Activated CD8-positive, alpha-beta memory T cell treated with anti-CD3 and anti-CD28 coated beads, Interleukin-2, amount 50 U/mL, for 24 hours (primary cell): ENCODE data around the gene RGMB.
"Not testable (repeated sequence)": the region's sequence is repeated elsewhere in the genome, so short reads cannot be mapped to it uniquely, and the experiment has no call there.

Experiments
- DNase-seq: peaks from one replicate; pipeline ENCODE4 v3.0.0-alpha.2; 2020; ENCODE audit errors: extremely low read depth

RGMB gene

GRCh38 chr5:98773464-98774191, at the start of gene RGMB:
Gene RGMB (plus strand): TSS chr5:98773663. CDS start chr5:98774071, 408 bp downstream.
- DNase-seq: peak; percentile 80

- no peak for DNase-seq
These were observed 47.2 kb upstream of the RGMB start for GRCh38 chr5:98726258-98726657.

GRCh38 chr5:98727686-98728085, 45.8 kb upstream of the RGMB start:
- DNase-seq: no peak

- no peak for DNase-seq
These were observed 38.8 kb upstream of the RGMB start for GRCh38 chr5:98734646-98735045.

GRCh38 chr5:98735806-98736507, 37.5 kb upstream of the RGMB start:
- DNase-seq: no peak

- DNase-seq: no peak
These were observed 36.7 kb upstream of the RGMB start for GRCh38 chr5:98736753-98737152.

- not testable (repeated sequence) for DNase-seq
These were observed 36.0 kb upstream of the RGMB start for GRCh38 chr5:98737441-98737840.

- not testable (repeated sequence) for DNase-seq
These were observed 34.8 kb upstream of the RGMB start for GRCh38 chr5:98738481-98739149.

GRCh38 chr5:98741926-98742325, 31.5 kb upstream of the RGMB start:
- DNase-seq: no peak

GRCh38 chr5:98742396-98743073, 30.9 kb upstream of the RGMB start:
- DNase-seq: no peak

GRCh38 chr5:98748259-98748658, 25.2 kb upstream of the RGMB start:
- not testable (repeated sequence) for DNase-seq

GRCh38 chr5:98749046-98749445, 24.4 kb upstream of the RGMB start:
- DNase-seq: no peak

GRCh38 chr5:98750693-98751092, 22.8 kb upstream of the RGMB start:
- DNase-seq: no peak

GRCh38 chr5:98752331-98752730, 21.1 kb upstream of the RGMB start:
- DNase-seq: not testable (repeated sequence)

GRCh38 chr5:98752801-98753200, 20.7 kb upstream of the RGMB start:
- not testable (repeated sequence) for DNase-seq

GRCh38 chr5:98753507-98753906, 20.0 kb upstream of the RGMB start:
- no peak for DNase-seq

GRCh38 chr5:98755406-98755805, 18.1 kb upstream of the RGMB start:
- no peak for DNase-seq

GRCh38 chr5:98757978-98758377, 15.5 kb upstream of the RGMB start:
- no peak for DNase-seq

GRCh38 chr5:98763001-98763630, 10.3 kb upstream of the RGMB start:
- no peak for DNase-seq

GRCh38 chr5:98765815-98766214, 7.6 kb upstream of the RGMB start:
- DNase-seq: no peak

- no peak for DNase-seq
These were observed 5.9 kb upstream of the RGMB start for GRCh38 chr5:98767581-98767980.
